Measurements from ENCODE around the gene MPZL3. TPM values are rescaled to one million over a fixed set of nuclear protein-coding genes. Genes with fewer than 3 reads are reported as not detected.

The MPZL3 gene
- total and polyA plus RNA-seq, 2 donors from 2014 or later: 1.7 to 10.0 TPM

DNA sequence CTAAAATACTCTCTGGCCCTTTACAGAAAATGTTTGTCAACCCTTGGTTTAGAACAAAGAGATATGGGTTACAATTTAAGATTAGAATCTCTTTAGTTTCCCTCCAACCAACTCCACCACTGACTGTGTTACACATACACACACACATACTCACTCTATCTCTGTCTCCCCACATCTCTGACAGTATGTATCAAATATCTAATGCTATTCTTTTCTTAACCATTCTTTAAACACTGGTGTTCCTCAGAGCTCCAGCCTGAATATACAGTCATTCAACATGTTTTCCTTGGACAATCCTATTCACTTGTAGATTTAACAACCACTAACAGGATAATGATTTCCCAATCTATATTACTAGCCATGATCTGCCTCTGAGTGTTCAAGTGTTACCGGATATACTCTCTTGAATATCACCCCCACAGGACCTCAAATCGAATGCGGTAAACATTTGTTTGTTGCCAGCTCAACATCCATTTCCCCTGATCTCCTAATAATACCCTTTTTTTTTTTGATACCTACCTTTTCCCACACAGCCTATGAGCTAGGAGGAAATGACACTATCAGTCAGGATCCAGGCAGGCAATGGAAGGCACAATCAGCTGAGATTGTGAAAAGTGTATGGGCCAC lies 6.1 kb downstream of the MPZL3 start:
- FAIRE-seq: no peak
- intact Hi-C loops (cut with DNase I): no loop called here
- no peaks in the 10 kb centered on the region for H3K4me1 ChIP-seq (ENCODE audit: control insufficient read depth in 2 of 3, insufficient read depth in 2 of 3, low read depth in 1 of 3, low read length in 3 of 3)
- TF ChIP-seq, protein P1, sequence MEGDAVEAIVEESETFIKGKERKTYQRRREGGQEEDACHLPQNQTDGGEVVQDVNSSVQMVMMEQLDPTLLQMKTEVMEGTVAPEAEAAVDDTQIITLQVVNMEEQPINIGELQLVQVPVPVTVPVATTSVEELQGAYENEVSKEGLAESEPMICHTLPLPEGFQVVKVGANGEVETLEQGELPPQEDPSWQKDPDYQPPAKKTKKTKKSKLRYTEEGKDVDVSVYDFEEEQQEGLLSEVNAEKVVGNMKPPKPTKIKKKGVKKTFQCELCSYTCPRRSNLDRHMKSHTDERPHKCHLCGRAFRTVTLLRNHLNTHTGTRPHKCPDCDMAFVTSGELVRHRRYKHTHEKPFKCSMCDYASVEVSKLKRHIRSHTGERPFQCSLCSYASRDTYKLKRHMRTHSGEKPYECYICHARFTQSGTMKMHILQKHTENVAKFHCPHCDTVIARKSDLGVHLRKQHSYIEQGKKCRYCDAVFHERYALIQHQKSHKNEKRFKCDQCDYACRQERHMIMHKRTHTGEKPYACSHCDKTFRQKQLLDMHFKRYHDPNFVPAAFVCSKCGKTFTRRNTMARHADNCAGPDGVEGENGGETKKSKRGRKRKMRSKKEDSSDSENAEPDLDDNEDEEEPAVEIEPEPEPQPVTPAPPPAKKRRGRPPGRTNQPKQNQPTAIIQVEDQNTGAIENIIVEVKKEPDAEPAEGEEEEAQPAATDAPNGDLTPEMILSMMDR (IDR thresholded peaks at IDR 0.05; ENCODE audit: borderline replicate concordance, extremely low read depth, insufficient read depth): no peak
- H3K27ac ChIP-seq (ENCODE audit: low read depth in 2 of 2, low read length in 2 of 2): no peak overlapping the region
- H3K9me3 ChIP-seq (ENCODE audit: control insufficient read depth in 2 of 3, insufficient read depth in 1 of 3, low read length in 3 of 3): no peaks in the 10 kb centered on the region
- no peak overlapping the region for H3K4me3 ChIP-seq (ENCODE audit: low read length in 3 of 3)
- DNase-seq: no peak
- no peaks in the 10 kb centered on the region for H3K27me3 ChIP-seq (ENCODE audit: control insufficient read depth, insufficient read depth, low read length)
- no peak overlapping the region for H3K9ac ChIP-seq (ENCODE audit: low read length in 3 of 3)
- H3K36me3 ChIP-seq (ENCODE audit: control insufficient read depth in 2 of 3, insufficient read depth in 3 of 3, low read length in 3 of 3): no peaks in the 10 kb centered on the region

DNA sequence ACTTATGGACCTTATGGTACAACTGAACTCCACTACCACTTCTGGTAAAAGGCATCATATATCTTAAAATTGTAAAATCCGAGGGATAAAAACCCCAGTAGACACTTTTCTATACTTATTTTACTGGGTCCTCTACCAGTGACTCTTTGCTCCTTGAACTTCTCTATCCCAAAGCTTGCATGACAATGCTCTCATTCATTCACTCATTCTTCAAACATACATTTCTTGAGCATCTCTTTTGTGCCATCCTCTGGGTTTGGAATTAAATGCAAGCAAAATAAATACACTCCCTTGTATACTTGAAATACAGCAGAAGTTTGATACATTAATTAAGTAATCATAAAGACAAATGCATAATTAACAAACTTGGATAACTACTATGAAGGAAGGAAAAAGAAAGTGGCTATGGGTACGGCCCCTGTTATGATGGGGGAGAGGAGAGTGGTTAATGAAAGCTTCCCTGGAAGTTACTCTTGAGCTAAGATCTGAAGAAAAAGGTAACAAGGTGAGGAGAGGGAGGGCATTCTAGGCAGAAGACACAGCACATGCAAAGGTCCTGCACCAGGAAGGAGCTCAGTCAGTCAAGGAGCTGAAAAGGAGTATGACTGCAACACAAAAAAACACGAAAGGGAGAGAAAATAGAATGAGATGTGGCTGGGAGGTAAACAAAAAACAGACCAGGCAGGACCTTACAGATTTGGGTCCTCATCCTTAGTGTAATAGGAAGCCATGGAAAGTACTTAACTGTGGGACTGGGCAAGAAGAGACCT lies 8.0 kb downstream of the MPZL3 start:
- no peak overlapping the region for H3K27ac ChIP-seq (ENCODE audit: low read depth in 2 of 2, low read length in 2 of 2)
- H3K36me3 ChIP-seq (ENCODE audit: control insufficient read depth in 2 of 3, insufficient read depth in 3 of 3, low read length in 3 of 3): no peaks in the 10 kb centered on the region
- no peak overlapping the region for H3K4me3 ChIP-seq (ENCODE audit: low read length in 3 of 3)
- no peak for FAIRE-seq
- no peaks in the 10 kb centered on the region for H3K9me3 ChIP-seq (ENCODE audit: control insufficient read depth in 2 of 3, insufficient read depth in 1 of 3, low read length in 3 of 3)
- TF ChIP-seq, protein P1 (IDR thresholded peaks at IDR 0.05; ENCODE audit: borderline replicate concordance, extremely low read depth, insufficient read depth): no peak
- DNase-seq: no peak
- intact Hi-C loops (cut with DNase I): no loop called here
- no peaks in the 10 kb centered on the region for H3K27me3 ChIP-seq (ENCODE audit: control insufficient read depth, insufficient read depth, low read length)
- no peaks in the 10 kb centered on the region for H3K4me1 ChIP-seq (ENCODE audit: control insufficient read depth in 2 of 3, insufficient read depth in 2 of 3, low read depth in 1 of 3, low read length in 3 of 3)
- no peak overlapping the region for H3K9ac ChIP-seq (ENCODE audit: low read length in 3 of 3)

DNA sequence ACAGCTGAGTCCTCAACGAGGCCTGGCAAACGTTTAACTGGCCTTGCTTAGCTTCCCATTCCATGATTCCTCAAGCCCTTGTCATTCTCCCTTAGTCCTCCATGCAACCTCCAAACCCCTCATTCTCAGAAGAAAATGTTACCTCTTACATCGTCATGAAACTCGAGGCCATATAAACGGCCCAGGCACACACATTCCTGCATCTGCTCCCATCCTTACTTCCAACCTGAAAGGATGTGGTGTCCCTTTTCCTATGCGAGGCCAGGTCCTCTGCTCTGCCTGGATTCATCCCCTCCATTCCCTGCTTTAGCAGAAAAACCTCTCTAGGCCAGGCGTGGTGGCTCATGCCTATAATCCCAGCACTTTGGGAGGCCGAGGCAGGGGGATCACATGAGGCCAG lies 9.0 kb downstream of the MPZL3 start:
- Histone ChIP-seq H3K4me3 (ENCODE audit: low read length in 3 of 3) (no peak overlapping the region), H3K4me1 (ENCODE audit: control insufficient read depth in 2 of 3, insufficient read depth in 2 of 3, low read depth in 1 of 3, low read length in 3 of 3) (no peaks in the 10 kb centered on the region), H3K36me3 (ENCODE audit: control insufficient read depth in 2 of 3, insufficient read depth in 3 of 3, low read length in 3 of 3) (no peaks in the 10 kb centered on the region), H3K27me3 (ENCODE audit: control insufficient read depth, insufficient read depth, low read length) (no peaks in the 10 kb centered on the region), H3K9ac (ENCODE audit: low read length in 3 of 3) (no peak overlapping the region), H3K27ac (ENCODE audit: low read depth in 2 of 2, low read length in 2 of 2) (no peak overlapping the region), H3K9me3 (ENCODE audit: control insufficient read depth in 2 of 3, insufficient read depth in 1 of 3, low read length in 3 of 3) (no peaks in the 10 kb centered on the region)
- DNase-seq (no peak), FAIRE-seq (no peak)
- intact Hi-C loops (cut with DNase I): no loop called here
- TF ChIP-seq, protein P1 (IDR thresholded peaks at IDR 0.05; ENCODE audit: borderline replicate concordance, extremely low read depth, insufficient read depth): no peak

All from kidney (tissue), 14 donors.